Measurements from ENCODE around the gene HRH2.
"Not testable (repeated sequence)": the region's sequence is repeated elsewhere in the genome, so short reads cannot be mapped to it uniquely, and the experiment has no call there.

Gene HRH2

GRCh38 chr5:175752826-175753535 is 95.1 kb downstream of the HRH2 start:
- no peaks in the 10 kb centered on the region for H4K20me1 ChIP-seq (ENCODE audit: insufficient read depth)
- no peak overlapping the region for H3K4me3 ChIP-seq (IDR thresholded peaks at IDR 0.05; ENCODE audit: insufficient read depth, low read depth, low read length)
- H2AFZ ChIP-seq (ENCODE audit: low read depth) = no peak overlapping the region
- no peaks in the 10 kb centered on the region for H3K79me2 ChIP-seq (ENCODE audit: insufficient read depth, low read depth)
- no peak overlapping the region for H3K4me2 ChIP-seq
- H3K27ac ChIP-seq = no peak overlapping the region
- no peaks in the 10 kb centered on the region for H3K36me3 ChIP-seq (ENCODE audit: insufficient read depth)
- H3K27me3 ChIP-seq (ENCODE audit: insufficient read depth, low read depth) = no peaks in the 10 kb centered on the region
- no peak for TF ChIP-seq CTCF (conservative IDR thresholded peaks at IDR 0.05; ENCODE audit: low read depth, low read length)
- H3K9ac ChIP-seq = no peak overlapping the region
- no peaks in the 10 kb centered on the region for H3K4me1 ChIP-seq (ENCODE audit: low read depth, poor library complexity, severe bottlenecking)

DNA sequence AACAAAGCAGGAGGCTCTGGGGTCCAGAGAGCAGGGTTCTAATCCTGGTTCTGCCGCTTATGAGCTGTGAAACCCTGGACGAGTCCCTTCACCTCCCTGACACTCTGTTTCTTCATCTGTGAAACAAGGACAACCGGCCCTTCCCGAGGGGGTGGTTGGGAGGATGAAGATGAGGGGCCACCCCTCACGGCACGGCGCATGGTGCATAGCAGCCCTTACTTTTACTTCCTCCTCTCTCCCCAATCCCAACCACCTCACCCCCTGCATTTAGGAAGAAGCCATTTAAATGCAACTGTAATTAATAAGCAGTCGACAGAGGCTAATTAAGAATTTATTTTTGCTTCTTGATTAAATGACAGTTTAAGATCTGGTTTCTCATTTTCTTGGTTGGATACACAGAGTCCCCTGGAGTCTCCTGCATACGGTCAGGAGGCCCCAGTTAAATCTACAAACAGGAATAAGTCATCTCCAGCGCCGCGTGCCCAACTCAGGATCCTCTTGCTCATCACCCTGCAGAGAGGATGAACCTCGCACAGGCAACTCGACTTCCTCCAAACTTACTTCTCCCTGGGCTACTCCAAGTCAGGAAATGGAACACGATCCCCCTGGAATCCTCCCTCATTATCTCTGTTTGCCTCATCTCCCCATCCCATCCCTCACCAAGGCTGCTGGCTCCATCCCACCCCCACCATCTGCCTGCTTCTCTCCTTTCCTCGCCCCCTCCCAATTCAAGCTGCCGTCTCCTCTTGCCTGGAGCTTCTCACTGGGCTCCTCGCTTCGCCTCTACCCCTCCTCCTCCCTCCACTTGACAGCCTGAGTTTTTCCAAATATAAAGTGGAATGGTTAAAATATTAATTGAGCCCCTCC is 95.9 kb downstream of the HRH2 start:
- H3K4me1 ChIP-seq (ENCODE audit: low read depth, poor library complexity, severe bottlenecking) = no peaks in the 10 kb centered on the region

GRCh38 chr5:175759991-175760390 is 102.1 kb downstream of the HRH2 start:
- not testable (repeated sequence) for H3K79me2 ChIP-seq (ENCODE audit: insufficient read depth, low read depth); H3K27me3 ChIP-seq (ENCODE audit: insufficient read depth, low read depth); H3K27ac ChIP-seq

More for the DNA sequence above, 95.9 kb downstream of the HRH2 start:
- no peak overlapping the region for H3K4me3 ChIP-seq (IDR thresholded peaks at IDR 0.05; ENCODE audit: insufficient read depth, low read depth, low read length)
- H3K27me3 ChIP-seq (ENCODE audit: insufficient read depth, low read depth) = no peaks in the 10 kb centered on the region
- no peak for TF ChIP-seq CTCF (conservative IDR thresholded peaks at IDR 0.05; ENCODE audit: low read depth, low read length)
- H3K9ac ChIP-seq = no peak overlapping the region
- no peaks in the 10 kb centered on the region for H4K20me1 ChIP-seq (ENCODE audit: insufficient read depth)
- no peaks in the 10 kb centered on the region for H3K36me3 ChIP-seq (ENCODE audit: insufficient read depth)
- H3K4me2 ChIP-seq = no peak overlapping the region
- H3K27ac ChIP-seq = no peak overlapping the region
- H3K79me2 ChIP-seq (ENCODE audit: insufficient read depth, low read depth) = no peaks in the 10 kb centered on the region
- H2AFZ ChIP-seq (ENCODE audit: low read depth) = no peak overlapping the region

More at GRCh38 chr5:175759991-175760390, 102.1 kb downstream of the HRH2 start:
- H4K20me1 ChIP-seq (ENCODE audit: insufficient read depth); H3K4me3 ChIP-seq (IDR thresholded peaks at IDR 0.05; ENCODE audit: insufficient read depth, low read depth, low read length); H2AFZ ChIP-seq (ENCODE audit: low read depth); H3K36me3 ChIP-seq (ENCODE audit: insufficient read depth); H3K4me2 ChIP-seq; H3K4me1 ChIP-seq (ENCODE audit: low read depth, poor library complexity, severe bottlenecking); H3K9ac ChIP-seq: not testable (repeated sequence)
